Activated CD8-positive, alpha-beta memory T cell treated with anti-CD3 and anti-CD28 coated beads for 36 hours (primary cell): ENCODE results near the gene ACACB. TPM values are rescaled to one million over a fixed set of nuclear protein-coding genes. Genes with fewer than 3 reads are reported as not detected.

Source experiments
- CTCF ChIA-PET: fragments of 350-600 bp; sonication (Branson Sonifier 250); formaldehyde crosslinking; loops from one replicate; lab custom pipeline; 2021; ENCODE audit warnings: antibody characterized with exemption; lab: Charles Lee
- POLR2A ChIA-PET: fragments of 350-600 bp; sonication (Branson Sonifier 250); formaldehyde crosslinking; loops from one replicate; lab custom pipeline; 2021; ENCODE audit warnings: antibody characterized with exemption; lab: Charles Lee
- total RNA-seq, 2 experiments: library from RNA; stranded (reverse); gene quantifications; one replicate each; pipeline ENCODE4 v1.2.3, GENCODE V29; 2021

ACACB gene
- total RNA-seq, 2 experiments from 2014 or later = 9.5 to 9.6 TPM

GRCh38 chr12:109302358-109302757 lies 186.0 kb downstream of the ACACB start:
- ChIA-PET CTCF (interaction anchor here (0.7 kb wide), 1 partner anchor 291 kb away, joined by 4 read pairs; no protein-coding TSS in a partner anchor), POLR2A (no interaction called here)

GRCh38 chr12:109302770-109303169 lies 186.4 kb downstream of the ACACB start:
- POLR2A ChIA-PET = no interaction called here
- CTCF ChIA-PET = interaction anchor here (0.7 kb wide), 1 partner anchor 292 kb away, joined by 4 read pairs; no protein-coding TSS in a partner anchor

- ChIA-PET CTCF (no interaction called here), POLR2A (no interaction called here)
Measured at GRCh38 chr12:109304485-109304884, 188.1 kb downstream of the ACACB start.

DNA sequence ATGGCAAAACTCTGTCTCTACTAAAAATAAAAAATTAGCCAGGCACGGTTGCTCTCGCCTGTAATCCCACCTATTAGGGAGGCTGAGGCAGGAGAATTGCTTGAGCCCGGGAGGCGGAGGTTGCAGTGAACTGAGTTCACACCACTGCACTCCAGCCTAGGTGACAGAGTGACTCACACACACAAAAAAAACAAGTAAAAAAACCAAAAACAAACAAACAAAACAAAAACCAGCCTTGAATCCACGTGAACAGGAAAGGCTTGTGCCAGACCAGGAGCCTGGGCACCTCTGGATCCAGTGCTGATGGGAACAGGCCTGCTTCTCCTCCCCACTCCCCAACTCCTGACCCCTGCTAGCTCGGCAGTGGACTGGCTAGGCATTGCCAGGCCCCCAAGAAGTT lies 189.2 kb downstream of the ACACB start:
- ChIA-PET CTCF (no interaction called here), POLR2A (no interaction called here)

GRCh38 chr12:109307051-109307450 lies 190.7 kb downstream of the ACACB start:
- POLR2A ChIA-PET = no interaction called here
- CTCF ChIA-PET = no interaction called here

- CTCF ChIA-PET = interaction anchor here (0.6 kb wide), 1 partner anchor 358 kb away, joined by 4 read pairs; no protein-coding TSS in a partner anchor
- POLR2A ChIA-PET = no interaction called here
Measured at GRCh38 chr12:109308534-109309380, 192.4 kb downstream of the ACACB start, which contains the start of gene FOXN4. TSS of gene FOXN4 (minus strand) at chr12:109309284. CDS start at chr12:109308321, 963 bp downstream.

- ChIA-PET CTCF (interaction anchor here (0.6 kb wide), 1 partner anchor 357 kb away, joined by 4 read pairs; no protein-coding TSS in a partner anchor), POLR2A (no interaction called here)
Measured at GRCh38 chr12:109309381-109310246, 193.2 kb downstream of the ACACB start.

- CTCF ChIA-PET = no interaction called here
Measured at GRCh38 chr12:109310247-109311125, 194.1 kb downstream of the ACACB start.

More at GRCh38 chr12:109310247-109311125, 194.1 kb downstream of the ACACB start:
- POLR2A ChIA-PET = no interaction called here

Other genes starting within 250 kb of the ACACB start
- not detected for gene DAO, start 236.5 kb upstream of the ACACB start, total RNA-seq
- not detected for gene SVOP, start 95.5 kb upstream of the ACACB start, total RNA-seq
- 1 to 10 TPM; 7.5 to 8.5 TPM for gene USP30, start 64.0 kb upstream of the ACACB start, total RNA-seq
- gene ALKBH2, start 23.1 kb upstream of the ACACB start, total RNA-seq = 10 to 100 TPM; 40.1 to 42.3 TPM
- gene UNG, start 19.0 kb upstream of the ACACB start, total RNA-seq = 100 to 1,000 TPM in 1 of 2 experiments, 10 to 100 TPM in 1; 96.7 to 106 TPM
- not detected for gene FOXN4, start 192.7 kb downstream of the ACACB start, total RNA-seq
- gene MYO1H, start 231.3 kb downstream of the ACACB start, total RNA-seq = not detected